ENCODE results near the gene PFDN6. TPM values are rescaled to one million over a fixed set of nuclear protein-coding genes. Genes with fewer than 3 reads are reported as not detected.

PFDN6 gene
- total and polyA plus RNA-seq, 9 of the 15 experiments (the other 6 are each of a cell fraction or from before 2014, with no cell fraction given), result 6.8 to 475 (median 216) TPM

- peak; percentile 62 for TF ChIP-seq REST (IDR thresholded peaks at IDR 0.05; ENCODE audit: borderline replicate concordance)
- peak; percentile 68 for TF ChIP-seq REST (CRISPR knock-in tag; IDR thresholded peaks at IDR 0.05; ENCODE audit: low read depth)
- TF ChIP-seq NKRF (IDR thresholded peaks at IDR 0.05; ENCODE audit: borderline replicate concordance), result peak; percentile 5; the same call in 1 of the 2 replicates
- peak; percentile 98 for TF ChIP-seq POLR2AphosphoS2 (IDR thresholded peaks at IDR 0.05; ENCODE audit: low read length)
- TF ChIP-seq HNRNPLL (IDR thresholded peaks at IDR 0.05; ENCODE audit: low read depth, low read length, poor library complexity, severe bottlenecking), result peak; percentile 61
- TF ChIP-seq RBBP5 (IDR thresholded peaks at IDR 0.05; ENCODE audit: borderline replicate concordance, insufficient read depth, low read length, poor library complexity, severe bottlenecking), result peak; percentile 62
- no peak for TF ChIP-seq PYGO2 (tag; IDR thresholded peaks at IDR 0.05)
- TF ChIP-seq IRF2 (CRISPR knock-in tag; IDR thresholded peaks at IDR 0.05), result no peak
- TF ChIP-seq ATF7 (IDR thresholded peaks at IDR 0.05), result peak; percentile 72
- no peak for TF ChIP-seq SETDB1 (IDR thresholded peaks at IDR 0.05; ENCODE audit: low read length)
- no peak for TF ChIP-seq CREB5 (CRISPR knock-in tag; IDR thresholded peaks at IDR 0.05)
- TF ChIP-seq CTCFL (IDR thresholded peaks at IDR 0.05; ENCODE audit: borderline replicate concordance, insufficient read depth, low read depth, low read length, poor library complexity, severe bottlenecking), result peak; percentile 92
- no peak for TF ChIP-seq TCF7L2 (IDR thresholded peaks at IDR 0.05; ENCODE audit: low read depth, low read length)
These were observed 10.0 kb downstream of the PFDN6 start (continued) for GRCh38 chr6:33299237-33299944.

Data from K562 (cell line).